ENCODE data around the gene RNASE8.

- TF ChIP-seq CTCF (conservative IDR thresholded peaks at IDR 0.05; ENCODE audit: low read depth, low read length) (peak; percentile 31), ELK1 (IDR thresholded peaks at IDR 0.05; ENCODE audit: borderline replicate concordance, low read depth, low read length) (no peak), RFX5 (IDR thresholded peaks at IDR 0.05; ENCODE audit: low read depth, low read length) (no peak), POLR2A (IDR thresholded peaks at IDR 0.05; ENCODE audit: low read depth, low read length) (no peak)
These were observed 36.4 kb downstream of the RNASE8 start for GRCh38 chr14:21093769-21094681.
